HCT116 (cell line): Measurements from ENCODE around the gene CENPX. TPM values are rescaled to one million over a fixed set of nuclear protein-coding genes. Genes with fewer than 3 reads are reported as not detected.

Experiments used
- ATAC-seq: fragments of 200-7000 bp; cut with Tn5 transposase; 2 replicates; pipeline ENCODE4 v1.9.1; 2020; ENCODE audit warnings: mild to moderate bottlenecking, moderate library complexity
- BruUV-seq: library from RNA; stranded (reverse); fragments of 400-500 nt; replicated peaks from 2 replicates; lab custom pipeline; 2021; lab: Mats Ljungman, UMichigan
- CTCF ChIA-PET: fragments of 300-600 bp; sonication (Branson Sonifier 250); formaldehyde crosslinking; loops from one replicate; lab custom pipeline; 2021; ENCODE audit warnings: antibody characterized with exemption; lab: Charles Lee
- POLR2A ChIA-PET: fragments of 300-600, 350-600 bp; sonication (Branson Sonifier 250); formaldehyde crosslinking; loops from one replicate; lab custom pipeline; 2021; ENCODE audit warnings: antibody characterized with exemption; lab: Charles Lee
- RAD21 ChIA-PET, 2 experiments: fragments of 300-600 bp; sonication (Branson Sonifier 250); formaldehyde crosslinking; loops; one replicate each; lab custom pipeline; 2023; ENCODE audit warnings: low total read pairs in 2 of 2; ENCODE audit not compliant: uncharacterized antibody in 2 of 2, unreplicated experiment in 2 of 2, low non-redundant PET in 1 of 2; lab: Charles Lee
- DNase-seq: peaks from one replicate; pipeline ENCODE4 v3.0.0-alpha.2; 2010; ENCODE audit warnings: low read depth, low spot score
- H2AFZ ChIP-seq: fragments of 200-600 bp; shearing (Covaris generic), sonication (generic); 2 replicates; pipeline ENCODE4 v1.6.1; 2017; ENCODE audit warnings: low read depth, mixed run types, mixed read lengths, antibody characterized with exemption, low read length; ENCODE audit not compliant: poor library complexity, severe bottlenecking
- H3K27ac ChIP-seq: 2 replicates; pipeline ENCODE4 v1.5.1; 2012; ENCODE audit warnings: low read depth, low read length
- H3K27me3 ChIP-seq: fragments of 200-600 bp; sonication (generic); 2 replicates; pipeline ENCODE4 v1.6.1; 2016; ENCODE audit warnings: mixed run types, low read length, mixed read lengths; ENCODE audit not compliant: insufficient read depth
- H3K36me3 ChIP-seq, 2 experiments: fragments of 200-500 bp in 1 of 2; fragments of 200-600 bp in 1 of 2; sonication (Bioruptor generic) in 1 of 2; sonication (generic) in 1 of 2; 2 replicates each; pipeline versions ENCODE4 v1.5.1 to v1.6.1; 2014 to 2016; ENCODE audit warnings: low read length in 2 of 2, inconsistent platforms in 1 of 2, mixed read lengths in 1 of 2, mixed run types in 1 of 2; ENCODE audit not compliant: insufficient read depth in 2 of 2, control insufficient read depth in 1 of 2
- H3K4me1 ChIP-seq, 2 experiments: fragments of 200-600 bp in 1 of 2; sonication (generic) in 1 of 2; 2 replicates each; pipeline versions ENCODE4 v1.5.1 to v1.6.1; 2012 to 2017; ENCODE audit warnings: low read length in 2 of 2, inconsistent platforms in 1 of 2, mild to moderate bottlenecking in 1 of 2, mixed read lengths in 1 of 2, mixed run types in 1 of 2, moderate library complexity in 1 of 2; ENCODE audit not compliant: insufficient read depth in 2 of 2, control insufficient read depth in 1 of 2
- H3K4me2 ChIP-seq: fragments of 200-600 bp; sonication (generic); 2 replicates; pipeline ENCODE4 v1.6.1; 2017; ENCODE audit warnings: mixed run types, low read length, mixed read lengths
- H3K4me3 ChIP-seq, 2 experiments: fragments of 200-600 bp in 1 of 2; sonication (generic) in 1 of 2; replicated peaks in 1 of 2; 2 replicates each; pipeline ENCODE4 v1.5.1; 2011 to 2016; ENCODE audit warnings: low read length in 2 of 2, control low read depth in 1 of 2, low read depth in 1 of 2, mild to moderate bottlenecking in 1 of 2, mixed read lengths in 1 of 2, mixed run types in 1 of 2
- H3K79me2 ChIP-seq: fragments of 200-600 bp; sonication (generic); 2 replicates; pipeline ENCODE4 v1.6.1; 2017; ENCODE audit warnings: mild to moderate bottlenecking, mixed run types, low read length, moderate library complexity, mixed read lengths; ENCODE audit not compliant: insufficient read depth
- H3K9ac ChIP-seq: fragments of 200-600 bp; sonication (generic); 2 replicates; pipeline ENCODE4 v1.6.1; 2016; ENCODE audit warnings: low read length, mixed read lengths
- H3K9me2 ChIP-seq: fragments of 200-600 bp; sonication (generic), shearing (Covaris generic); 2 replicates; pipeline ENCODE4 v1.6.1; 2017; ENCODE audit warnings: mixed run types, mild to moderate bottlenecking, moderate library complexity; ENCODE audit not compliant: insufficient read depth
- H3K9me3 ChIP-seq, 2 experiments: fragments of 200-500 bp in 1 of 2; fragments of 200-600 bp in 1 of 2; sonication (Bioruptor generic) in 1 of 2; sonication (generic) in 1 of 2; 2 replicates each; pipeline ENCODE4 v1.6.1; 2014 to 2017; ENCODE audit warnings: low read length in 2 of 2, mixed read lengths in 2 of 2, inconsistent platforms in 1 of 2, low read depth in 1 of 2, mild to moderate bottlenecking in 1 of 2, mixed run types in 1 of 2, moderate library complexity in 1 of 2; ENCODE audit not compliant: control insufficient read depth in 1 of 2, insufficient read depth in 1 of 2
- H4K20me1 ChIP-seq: fragments of 200-600 bp; sonication (generic), shearing (Covaris generic); 2 replicates; pipeline ENCODE4 v1.6.1; 2017; ENCODE audit warnings: mixed run types, mild to moderate bottlenecking, moderate library complexity; ENCODE audit not compliant: insufficient read depth
- FOSL1 ChIP-seq: IDR thresholded peaks from 2 replicates; pipeline ENCODE4 v1.6.1; 2012; ENCODE audit warnings: low read depth
- JUND ChIP-seq: IDR thresholded peaks from 2 replicates; pipeline ENCODE4 v1.6.1; 2012
- POLR2A ChIP-seq: IDR thresholded peaks from 2 replicates; pipeline ENCODE4 v1.7.0; 2011; ENCODE audit warnings: borderline replicate concordance; ENCODE audit not compliant: insufficient read depth, insufficient read length; ENCODE audit errors: extremely low read depth
- POLR2AphosphoS5 ChIP-seq: IDR thresholded peaks from 2 replicates; pipeline ENCODE4 v1.6.1; 2011; ENCODE audit warnings: mild to moderate bottlenecking, low read depth, low read length, moderate library complexity
- REST ChIP-seq: IDR thresholded peaks from 2 replicates; pipeline ENCODE4 v1.6.1; 2012; ENCODE audit warnings: low read depth
- SIN3A ChIP-seq: IDR thresholded peaks from 2 replicates; pipeline ENCODE4 v1.6.1; 2012; ENCODE audit warnings: low read depth
- SP1 ChIP-seq: IDR thresholded peaks from 2 replicates; pipeline ENCODE4 v1.6.1; 2012; ENCODE audit warnings: low read depth
- TCF7L2 ChIP-seq: IDR thresholded peaks from 2 replicates; pipeline ENCODE4 v1.7.0; 2011; ENCODE audit warnings: borderline replicate concordance, inconsistent platforms; ENCODE audit not compliant: insufficient read depth, insufficient read length; ENCODE audit errors: extremely low read depth
- YY1 ChIP-seq: IDR thresholded peaks from 2 replicates; pipeline ENCODE4 v1.6.1; 2011; ENCODE audit warnings: low read length, low read depth, moderate library complexity, mild to moderate bottlenecking; ENCODE audit not compliant: insufficient replicate concordance; ENCODE audit errors: extremely low read depth
- ZFX ChIP-seq: fragments of 450-650 bp; IDR thresholded peaks from 2 replicates; pipeline ENCODE4 v1.6.1; 2017
- intact Hi-C: fragments of 100-400 bp; cut with micrococcal nuclease; formaldehyde crosslinking; loops from 2 replicates; pipeline ENCODE4 v1.10.0; 2022
- total RNA-seq: library from RNA; stranded (reverse); gene quantifications from one replicate; pipeline ENCODE4 v1.2.1, GENCODE V29; 2021; ENCODE audit not compliant: unreplicated experiment
- TF ChIP-seq, protein P1 (sequence below): IDR thresholded peaks from 2 replicates; pipeline ENCODE4 v1.6.1; 2012
- TF ChIP-seq, protein P2 (sequence below): IDR thresholded peaks from 2 replicates; pipeline ENCODE4 v1.6.1; 2011; ENCODE audit warnings: mild to moderate bottlenecking, low read length, moderate library complexity; ENCODE audit not compliant: insufficient replicate concordance; ENCODE audit errors: extremely low read depth
- TF ChIP-seq, protein P3 (sequence below), 3 experiments: fragments of 200-600 bp in 1 of 3; sonication (generic) in 1 of 3; IDR thresholded peaks in 2 of 3; conservative IDR thresholded peaks in 1 of 3; 2 replicates each; pipeline ENCODE4 v1.5.1; 2012 to 2017; ENCODE audit warnings: low read depth in 2 of 3, low read length in 2 of 3, antibody characterized with exemption in 1 of 3, borderline replicate concordance in 1 of 3, control low read depth in 1 of 3, mild to moderate bottlenecking in 1 of 3, mixed read lengths in 1 of 3, mixed run types in 1 of 3, moderate library complexity in 1 of 3; ENCODE audit not compliant: insufficient read depth in 1 of 3

CENPX gene
- total RNA-seq, 1 experiment from 2014 or later, result 184 TPM

DNA sequence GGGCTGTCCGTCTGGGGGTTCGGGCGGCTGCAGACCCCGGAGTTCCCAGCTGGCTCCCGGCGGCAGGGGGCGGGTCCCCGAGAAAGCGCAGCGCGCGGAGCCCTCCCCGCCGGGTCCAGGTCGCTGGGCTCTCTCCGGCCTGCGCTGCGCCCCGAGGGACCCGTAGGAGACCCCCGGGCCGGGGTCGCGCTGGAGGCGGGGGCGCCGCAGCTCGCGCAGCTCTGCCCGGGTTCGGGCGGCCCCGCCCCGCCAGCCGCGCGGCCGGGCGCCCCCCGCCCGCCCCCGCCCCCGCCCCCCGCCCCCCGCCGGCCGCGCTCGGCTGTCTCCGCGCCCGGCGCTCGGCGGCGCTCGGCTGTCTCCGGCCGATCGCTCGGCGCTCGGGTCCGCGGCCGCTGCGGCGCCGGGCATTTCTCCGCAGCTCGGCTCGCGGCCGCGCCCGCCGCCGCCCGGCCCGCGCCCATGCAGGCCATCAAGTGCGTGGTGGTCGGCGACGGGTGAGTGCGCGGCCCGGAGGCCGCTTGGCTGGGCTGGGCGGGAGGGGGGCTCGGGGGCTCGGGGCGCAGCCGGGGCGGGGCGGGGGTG lies 8.7 kb upstream of the CENPX start, which contains the start of gene RAC3:
TSS of gene RAC3 (plus strand) at position 376 of the 582 bp plus-strand sequence. CDS start at position 460, 84 bp downstream.
- intact Hi-C loops, result loop anchor here (1.0 to 10.0 kb wide), 5 partner anchors 8 to 383 kb away; partner anchors contain the start of genes HEXD, LRRC45 and OGFOD3
- ATAC-seq (peak; percentile 64), DNase-seq (no peak)
- no TSS peak for BruUV-seq
- Histone ChIP-seq H3K79me2 (peaks cover 21% of the 10 kb centered on the region; the same call in 1 of the 2 replicates), H3K36me3 (peaks cover 0 to 12% of the 10 kb centered on the region in 2 experiments; a peak in 1 of 4 replicates), H3K27me3 (no peaks in the 10 kb centered on the region), H3K9me2 (no peaks in the 10 kb centered on the region), H3K4me2 (peak within 1 kb of the TSS; percentile 99), H3K27ac (peak within 1 kb of the TSS; percentile 93), H2AFZ (no peak within 1 kb of the TSS), H3K9me3 (no peaks in the 10 kb centered on the region), H3K4me1 (peaks cover 16 to 57% of the 10 kb centered on the region in 2 experiments; a peak in 3 of 4 replicates), H4K20me1 (no peaks in the 10 kb centered on the region), H3K4me3 (peak within 1 kb of the TSS; percentile 88 to 90), H3K9ac (peak within 1 kb of the TSS; percentile 93)
- RAD21 ChIA-PET, result interaction anchor here in 1 of 2 experiments (0.6 kb wide), 1 partner anchor 35 kb away, joined by 3 read pairs; no protein-coding TSS in a partner anchor
- TF ChIP-seq, protein P1, sequence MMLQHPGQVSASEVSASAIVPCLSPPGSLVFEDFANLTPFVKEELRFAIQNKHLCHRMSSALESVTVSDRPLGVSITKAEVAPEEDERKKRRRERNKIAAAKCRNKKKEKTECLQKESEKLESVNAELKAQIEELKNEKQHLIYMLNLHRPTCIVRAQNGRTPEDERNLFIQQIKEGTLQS, result no peak
- TF ChIP-seq, protein P2, sequence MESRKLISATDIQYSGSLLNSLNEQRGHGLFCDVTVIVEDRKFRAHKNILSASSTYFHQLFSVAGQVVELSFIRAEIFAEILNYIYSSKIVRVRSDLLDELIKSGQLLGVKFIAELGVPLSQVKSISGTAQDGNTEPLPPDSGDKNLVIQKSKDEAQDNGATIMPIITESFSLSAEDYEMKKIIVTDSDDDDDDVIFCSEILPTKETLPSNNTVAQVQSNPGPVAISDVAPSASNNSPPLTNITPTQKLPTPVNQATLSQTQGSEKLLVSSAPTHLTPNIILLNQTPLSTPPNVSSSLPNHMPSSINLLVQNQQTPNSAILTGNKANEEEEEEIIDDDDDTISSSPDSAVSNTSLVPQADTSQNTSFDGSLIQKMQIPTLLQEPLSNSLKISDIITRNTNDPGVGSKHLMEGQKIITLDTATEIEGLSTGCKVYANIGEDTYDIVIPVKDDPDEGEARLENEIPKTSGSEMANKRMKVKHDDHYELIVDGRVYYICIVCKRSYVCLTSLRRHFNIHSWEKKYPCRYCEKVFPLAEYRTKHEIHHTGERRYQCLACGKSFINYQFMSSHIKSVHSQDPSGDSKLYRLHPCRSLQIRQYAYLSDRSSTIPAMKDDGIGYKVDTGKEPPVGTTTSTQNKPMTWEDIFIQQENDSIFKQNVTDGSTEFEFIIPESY, result no peak
- TF ChIP-seq, protein P3, sequence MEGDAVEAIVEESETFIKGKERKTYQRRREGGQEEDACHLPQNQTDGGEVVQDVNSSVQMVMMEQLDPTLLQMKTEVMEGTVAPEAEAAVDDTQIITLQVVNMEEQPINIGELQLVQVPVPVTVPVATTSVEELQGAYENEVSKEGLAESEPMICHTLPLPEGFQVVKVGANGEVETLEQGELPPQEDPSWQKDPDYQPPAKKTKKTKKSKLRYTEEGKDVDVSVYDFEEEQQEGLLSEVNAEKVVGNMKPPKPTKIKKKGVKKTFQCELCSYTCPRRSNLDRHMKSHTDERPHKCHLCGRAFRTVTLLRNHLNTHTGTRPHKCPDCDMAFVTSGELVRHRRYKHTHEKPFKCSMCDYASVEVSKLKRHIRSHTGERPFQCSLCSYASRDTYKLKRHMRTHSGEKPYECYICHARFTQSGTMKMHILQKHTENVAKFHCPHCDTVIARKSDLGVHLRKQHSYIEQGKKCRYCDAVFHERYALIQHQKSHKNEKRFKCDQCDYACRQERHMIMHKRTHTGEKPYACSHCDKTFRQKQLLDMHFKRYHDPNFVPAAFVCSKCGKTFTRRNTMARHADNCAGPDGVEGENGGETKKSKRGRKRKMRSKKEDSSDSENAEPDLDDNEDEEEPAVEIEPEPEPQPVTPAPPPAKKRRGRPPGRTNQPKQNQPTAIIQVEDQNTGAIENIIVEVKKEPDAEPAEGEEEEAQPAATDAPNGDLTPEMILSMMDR (IDR thresholded peaks at IDR 0.05 in 2 of 3, conservative IDR thresholded peaks at IDR 0.05 in 1 of 3; ENCODE audit: borderline replicate concordance in 1 of 3, insufficient read depth in 1 of 3, low read depth in 2 of 3, low read length in 2 of 3), result no peak
- no peak for TF ChIP-seq TCF7L2
- no peak for TF ChIP-seq JUND
- no peak for TF ChIP-seq REST
- peak; percentile 5 for TF ChIP-seq POLR2A
- TF ChIP-seq FOSL1, result no peak
- 0 out of 2 replicates have a peak, but pooled peaks have one; percentile 4 for TF ChIP-seq POLR2AphosphoS5
- TF ChIP-seq YY1, result no peak
- no peak for TF ChIP-seq SP1
- no peak for TF ChIP-seq ZFX
- no peak for TF ChIP-seq SIN3A
- CTCF ChIA-PET, result interaction anchor here (1.0 to 3.0 kb wide), 9 partner anchors 10 to 747 kb away, joined by 3 to 39 read pairs (median 9); partner anchors contain the start of genes CENPX, FASN and LRRC45
- POLR2A ChIA-PET, result interaction anchor here (1.0 to 1.7 kb wide), 2 partner anchors 8 to 11 kb away, joined by 3 read pairs; partner anchors contain the start of genes CENPX and LRRC45
